Muscle of back (tissue), 11 donors: Measurements from ENCODE around the gene GPD1. TPM values are rescaled to one million over a fixed set of nuclear protein-coding genes. Genes with fewer than 3 reads are reported as not detected.

ENCODE experiments used
- DNase-seq, 3 donors: peaks; one replicate each; pipeline versions ENCODE4 v3.0.0 to v3.0.0-alpha.2; 2013
- polyA plus RNA-seq, 10 donors: library from polyadenylated mRNA; unstranded; fragments of 120-200 nt; gene quantifications; one replicate each; pipeline ENCODE4 v1.2.1, GENCODE V29; 2013; ENCODE audit not compliant: insufficient read length in 10 of 10

The GPD1 gene
- polyA plus RNA-seq, 10 donors, result 17.8 to 66.4 (median 51.3) TPM

DNA sequence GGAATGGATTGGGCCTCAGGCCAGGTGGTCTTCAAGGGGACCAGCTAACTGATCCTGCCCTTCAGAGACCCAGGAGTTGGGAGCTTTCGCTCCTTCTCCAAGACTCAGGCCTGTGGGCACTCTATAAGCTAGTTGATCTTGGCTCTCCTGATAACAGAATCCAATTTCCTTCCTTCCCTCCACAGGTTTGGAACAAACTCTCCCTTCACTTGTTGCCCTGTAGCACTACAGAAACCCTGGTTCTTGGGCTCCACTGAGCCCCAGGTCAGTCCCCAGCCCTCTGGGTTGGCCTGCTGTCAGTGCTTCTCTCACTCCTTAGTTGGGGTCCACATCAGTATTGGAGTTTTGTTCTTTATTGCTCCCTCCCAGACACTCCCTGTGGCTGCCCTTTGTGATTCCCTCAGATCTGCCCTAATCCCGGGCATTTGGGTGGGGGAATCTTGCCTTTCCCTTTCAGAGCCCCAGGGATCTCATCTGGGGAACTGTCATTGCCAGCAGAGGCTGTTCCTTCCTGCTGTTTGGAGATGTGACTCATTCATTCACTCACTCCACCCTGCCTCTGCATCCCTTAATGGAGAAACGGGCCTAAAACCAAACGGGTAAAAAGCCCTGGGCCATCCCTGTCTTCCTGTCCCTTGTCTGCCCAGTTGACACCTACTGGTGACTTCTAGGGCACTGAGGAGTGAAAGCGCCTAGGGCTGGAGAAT lies 4.4 kb upstream of the GPD1 start:
- no peak for DNase-seq

DNA sequence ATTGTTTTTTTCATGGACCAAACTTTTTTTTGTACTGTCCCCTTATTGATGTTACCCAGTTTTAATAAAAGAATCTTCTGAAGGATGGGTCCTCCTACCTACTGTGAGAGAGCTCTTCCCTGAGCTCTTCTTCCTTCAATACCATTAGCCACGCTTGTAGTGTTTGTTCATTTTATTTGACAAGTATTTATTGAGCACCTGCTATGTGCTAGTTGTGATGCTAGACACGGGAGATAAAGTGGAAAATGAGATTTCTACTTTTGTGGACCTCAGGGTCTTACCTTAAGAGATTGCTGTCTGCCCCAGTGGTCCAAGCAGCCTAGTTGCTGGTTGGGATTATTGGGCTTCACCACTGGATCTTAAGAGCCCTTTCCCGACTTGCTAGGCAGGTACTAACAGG lies 3.2 kb upstream of the GPD1 start:
- DNase-seq, result no peak

DNA sequence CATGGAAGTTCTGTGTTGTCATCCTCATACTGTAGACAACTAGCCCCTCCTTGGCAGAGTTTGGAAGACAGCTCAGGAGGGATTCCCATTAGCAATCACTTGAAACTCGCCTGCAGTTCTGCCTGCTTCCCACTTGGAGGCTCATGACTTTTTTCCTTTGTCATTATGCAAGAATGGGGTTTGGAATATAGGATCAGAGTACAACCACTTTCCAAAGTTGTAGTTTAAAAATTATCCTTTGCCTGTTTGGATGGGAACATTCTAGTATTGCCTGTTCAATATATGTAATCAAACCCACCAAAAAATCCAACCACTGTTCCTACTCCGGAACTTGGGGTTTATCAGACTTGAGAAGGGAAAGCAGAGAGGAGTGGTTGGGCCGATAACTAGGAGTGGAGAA lies 2.1 kb upstream of the GPD1 start:
- DNase-seq, result peak in 2 of 3 donors; percentile 26 to 57

- DNase-seq, result no peak
Observed at GRCh38 chr12:50102131-50102531, 1.7 kb upstream of the GPD1 start.

- no peak for DNase-seq
Observed at GRCh38 chr12:50102646-50103309, 1.0 kb upstream of the GPD1 start.

GRCh38 chr12:50103351-50103750 lies 457 bp upstream of the GPD1 start:
- no peak for DNase-seq

DNA sequence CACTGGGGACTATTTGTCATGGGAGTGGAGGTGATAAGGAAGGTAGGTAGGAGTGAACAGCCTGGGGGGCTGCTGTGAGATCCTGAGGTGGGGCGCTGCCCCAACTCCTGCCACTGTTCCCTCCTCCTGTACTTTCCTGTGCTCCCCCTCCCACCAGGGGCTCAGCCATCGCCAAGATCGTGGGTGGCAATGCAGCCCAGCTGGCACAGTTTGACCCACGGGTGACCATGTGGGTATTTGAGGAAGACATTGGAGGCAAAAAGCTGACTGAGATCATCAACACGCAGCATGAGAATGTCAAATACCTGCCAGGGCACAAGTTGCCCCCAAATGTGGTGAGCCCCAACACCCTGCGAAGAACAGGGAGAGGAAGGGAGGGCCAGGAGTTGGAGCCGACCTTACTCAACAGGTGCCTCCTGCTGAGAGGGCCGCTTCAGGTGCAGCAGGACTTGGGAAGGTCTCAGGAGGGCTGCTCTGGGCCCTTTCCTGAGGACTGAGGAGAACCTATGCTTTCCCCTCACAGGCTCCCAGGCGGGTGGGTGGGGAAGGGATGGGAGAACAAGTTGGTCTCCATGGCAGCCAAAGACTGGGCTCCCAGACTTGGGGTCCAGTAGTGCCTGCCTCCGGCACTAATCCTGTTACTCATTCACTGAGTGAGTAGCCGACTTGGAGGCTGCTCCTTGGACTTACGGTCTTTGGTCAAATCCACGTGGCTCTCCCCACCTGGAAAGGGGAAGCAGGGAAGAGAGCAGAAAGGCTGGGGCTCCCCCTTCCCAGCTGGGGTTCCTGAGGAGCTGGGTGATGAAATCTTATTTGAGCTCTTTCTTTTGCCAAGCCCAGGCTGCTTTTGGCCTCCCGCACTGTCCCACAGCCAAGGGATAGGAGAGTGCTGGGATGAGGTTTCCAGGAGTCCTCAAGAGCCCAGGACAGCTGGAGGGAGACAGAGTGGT lies 884 bp downstream of the GPD1 start:
- DNase-seq, result peak; percentile 28 to 66 (median 38)

GRCh38 chr12:50105913-50106450 lies 2.2 kb downstream of the GPD1 start:
- no peak for DNase-seq

GRCh38 chr12:50106907-50107306 lies 3.1 kb downstream of the GPD1 start:
- DNase-seq, result no peak

DNA sequence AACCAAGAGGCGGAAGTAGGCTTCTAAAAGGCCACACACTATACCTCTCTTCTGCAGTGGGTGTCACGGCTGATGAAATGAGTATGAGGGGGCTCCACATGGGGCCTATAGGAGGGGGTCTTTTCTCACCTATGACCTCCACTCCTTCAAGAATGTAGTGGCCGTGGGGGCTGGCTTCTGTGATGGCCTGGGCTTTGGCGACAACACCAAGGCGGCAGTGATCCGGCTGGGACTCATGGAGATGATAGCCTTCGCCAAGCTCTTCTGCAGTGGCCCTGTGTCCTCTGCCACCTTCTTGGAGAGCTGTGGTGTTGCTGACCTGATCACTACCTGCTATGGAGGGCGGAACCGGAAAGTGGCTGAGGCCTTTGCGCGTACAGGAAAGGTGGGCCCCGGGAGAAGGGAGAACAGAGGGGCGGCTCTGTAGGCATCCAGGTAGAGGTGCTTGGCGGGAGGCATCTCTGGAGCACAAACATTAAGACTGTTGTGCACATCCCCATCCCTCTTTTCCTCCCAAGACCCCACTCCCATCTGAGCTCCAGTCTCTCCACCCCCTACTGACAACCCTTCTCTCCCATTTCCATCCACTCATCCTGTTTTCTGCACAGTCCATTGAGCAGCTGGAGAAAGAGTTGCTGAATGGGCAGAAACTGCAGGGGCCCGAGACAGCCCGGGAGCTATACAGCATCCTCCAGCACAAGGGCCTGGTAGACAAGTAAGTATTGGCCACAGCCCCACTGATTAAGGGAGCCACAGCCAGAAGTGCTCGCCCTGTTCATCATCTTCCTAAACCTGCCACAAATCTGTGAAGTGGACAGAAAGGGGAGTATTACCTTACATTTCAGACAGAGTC lies 3.8 kb downstream of the GPD1 start:
- DNase-seq, result no peak

DNA sequence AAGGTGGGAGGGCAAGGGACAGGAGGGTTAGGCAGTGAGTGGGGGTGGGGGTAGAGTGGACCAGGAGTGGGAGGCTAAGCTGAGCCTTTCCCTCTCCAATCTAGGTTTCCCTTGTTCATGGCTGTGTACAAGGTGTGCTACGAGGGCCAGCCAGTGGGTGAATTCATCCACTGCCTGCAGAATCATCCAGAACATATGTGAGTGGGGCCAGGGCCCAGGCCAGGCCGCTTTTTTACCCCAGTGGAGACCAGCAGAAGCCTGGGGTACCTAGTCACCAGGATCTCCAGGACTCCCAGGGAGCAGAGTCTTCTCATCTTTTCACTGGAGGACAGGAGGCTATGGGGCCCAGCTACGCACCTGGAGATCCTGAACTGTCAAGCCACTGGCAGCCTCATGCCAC lies 5.5 kb downstream of the GPD1 start:
- no peak for DNase-seq

DNA sequence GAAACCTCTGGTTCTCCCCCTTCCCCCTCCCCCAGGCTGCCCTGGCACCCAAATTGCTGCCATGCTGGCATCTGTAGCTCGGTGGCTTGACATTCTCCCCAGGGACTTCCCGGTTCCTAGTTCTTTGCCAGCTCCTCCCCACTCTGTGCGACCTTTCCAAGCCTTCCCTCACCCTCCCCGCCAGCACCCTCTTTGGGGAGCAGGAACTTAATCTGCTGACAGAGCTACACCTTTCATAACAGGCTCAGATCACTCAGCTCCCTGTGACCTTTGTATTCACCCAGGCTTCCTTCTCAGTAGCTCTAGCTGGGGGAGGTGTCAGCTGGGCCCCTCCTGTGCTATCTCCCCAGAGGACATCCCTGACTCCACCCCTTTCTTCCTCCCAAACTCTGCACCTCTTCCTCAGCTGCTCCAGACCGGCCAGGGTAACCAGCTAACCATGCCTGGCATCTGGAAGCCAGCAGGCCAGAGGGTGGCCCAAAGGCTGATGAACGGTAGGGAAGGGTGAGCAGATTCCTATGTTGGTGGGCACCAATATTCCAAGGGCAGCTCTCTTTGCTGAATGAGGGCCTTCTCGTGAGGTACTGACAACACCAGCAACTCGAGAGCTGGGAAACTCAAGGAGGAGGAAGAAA lies 6.4 kb downstream of the GPD1 start:
- peak in 1 of 3 donors; percentile 29 for DNase-seq

- DNase-seq, result peak; percentile 53 to 65 (median 59)
Observed at GRCh38 chr12:50110762-50111351, 7.0 kb downstream of the GPD1 start.

GRCh38 chr12:50111395-50111692 lies 7.5 kb downstream of the GPD1 start:
- DNase-seq, result no peak

DNA sequence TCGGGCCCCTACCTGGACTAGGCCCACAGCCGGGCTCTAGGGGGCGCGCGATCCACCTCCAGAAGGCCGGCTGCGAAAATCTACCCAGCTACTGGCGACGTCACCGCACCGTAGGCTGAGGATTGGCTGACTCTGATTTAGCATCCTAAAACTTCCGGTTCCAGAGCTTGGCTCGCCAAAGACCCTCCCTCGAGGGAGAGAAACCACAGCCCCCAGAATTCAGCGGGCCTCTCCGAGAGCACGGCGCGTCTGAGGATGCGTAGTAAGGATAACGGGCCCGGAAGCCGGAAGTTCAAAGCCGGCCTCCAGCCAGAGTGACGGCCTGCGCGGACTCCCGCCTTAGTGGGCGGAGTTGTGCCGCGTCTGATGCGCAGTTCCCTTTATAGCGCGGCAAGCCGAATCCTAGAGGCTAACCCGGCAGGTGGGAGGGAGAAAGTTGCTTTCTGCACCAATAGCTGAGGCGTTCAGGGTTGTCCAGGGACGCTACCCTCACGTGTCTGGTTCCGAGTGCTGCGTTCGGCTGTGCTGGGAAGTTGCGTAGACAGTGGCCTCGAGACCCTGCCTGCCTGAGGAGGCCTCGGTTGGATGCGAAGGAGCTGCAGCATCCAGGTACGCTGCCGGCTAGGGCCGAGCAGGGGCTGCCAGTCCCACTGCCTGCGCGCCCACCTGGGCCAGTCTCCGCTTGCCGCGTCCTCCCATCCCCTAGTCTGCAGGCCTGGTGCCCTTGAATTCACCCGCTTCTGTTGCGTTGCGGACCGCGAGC lies 8.1 kb downstream of the GPD1 start, which contains the start of gene COX14:
Gene COX14, plus strand, starts transcription at position 544 of the 763 bp plus-strand sequence. CDS start 7,808 bp downstream, outside the sequence.
- peak; percentile 100 for DNase-seq

- no peak for DNase-seq
Observed at GRCh38 chr12:50112456-50113218, 8.8 kb downstream of the GPD1 start.

DNA sequence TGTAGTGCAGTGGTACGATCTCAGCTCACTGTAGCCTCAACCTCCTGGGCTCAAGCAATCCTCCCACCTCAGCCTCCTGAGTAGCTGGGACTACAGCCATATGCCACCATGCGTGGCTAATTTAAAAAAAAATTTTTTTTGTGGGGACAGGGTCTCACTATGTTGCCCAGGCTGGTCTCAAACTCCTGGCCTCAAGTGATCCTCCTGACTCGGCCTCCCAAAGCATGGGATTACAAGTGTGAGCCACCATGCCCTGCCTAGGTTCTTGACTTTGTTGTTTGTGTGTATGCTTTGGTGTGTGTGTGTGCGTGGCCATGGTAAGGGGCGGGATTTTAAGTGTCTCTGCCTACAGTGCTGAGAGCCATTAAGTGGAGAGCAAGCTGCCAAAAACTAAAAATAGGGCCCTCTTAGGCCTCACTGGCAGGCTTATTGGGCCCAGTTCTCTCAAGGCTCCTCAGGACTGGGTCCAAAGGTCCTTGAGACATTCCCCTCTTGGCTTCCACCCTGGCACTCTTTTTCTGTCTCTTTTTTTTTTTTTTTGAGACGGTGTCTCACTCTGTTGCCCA lies 13.3 kb downstream of the GPD1 start:
- DNase-seq, result no peak

DNA sequence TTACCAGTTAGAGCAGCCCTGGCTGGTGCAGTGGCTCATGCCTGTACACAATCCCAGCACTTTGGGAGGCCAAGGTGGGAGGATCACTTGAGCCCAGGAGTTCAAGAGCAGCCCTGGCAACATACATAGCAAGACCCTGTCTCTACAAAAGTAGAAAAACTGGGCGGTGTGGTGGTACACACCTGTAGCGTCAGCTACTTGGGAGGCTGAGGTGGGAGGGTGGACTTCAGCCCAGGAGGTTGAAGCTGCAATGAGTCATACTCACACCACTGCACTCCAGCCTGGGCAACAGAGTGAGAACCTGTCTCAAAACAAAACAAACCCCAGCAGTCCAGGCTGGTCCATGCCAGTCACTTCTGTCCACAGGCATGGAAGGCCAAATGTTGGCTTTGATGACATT lies 15.6 kb downstream of the GPD1 start:
- no peak for DNase-seq
